Neural cell (in vitro differentiated cells): ENCODE data around the gene SESN2.

ENCODE experiments used
- CTCF ChIP-seq: fragments of 450-650 bp; IDR thresholded peaks from 2 replicates; pipeline ENCODE4 v1.5.1; 2014; ENCODE audit warnings: antibody characterized with exemption, mild to moderate bottlenecking, moderate library complexity; ENCODE audit not compliant: poor library complexity, severe bottlenecking
- EP300 ChIP-seq: fragments of 450-650 bp; conservative IDR thresholded peaks from 2 replicates; pipeline ENCODE4 v1.6.1; 2014; ENCODE audit warnings: antibody characterized with exemption, mild to moderate bottlenecking, moderate library complexity; ENCODE audit not compliant: poor library complexity, severe bottlenecking
- MXI1 ChIP-seq: fragments of 450-650 bp; conservative IDR thresholded peaks from 2 replicates; pipeline ENCODE4 v1.6.1; 2014; ENCODE audit warnings: antibody characterized with exemption, mild to moderate bottlenecking; ENCODE audit not compliant: poor library complexity, severe bottlenecking
- POLR2AphosphoS5 ChIP-seq: IDR thresholded peaks from 2 replicates; pipeline ENCODE4 v1.6.1; 2012
- REST ChIP-seq: IDR thresholded peaks from 2 replicates; pipeline ENCODE4 v1.6.1; 2012; ENCODE audit warnings: borderline replicate concordance
- TAF1 ChIP-seq: IDR thresholded peaks from 2 replicates; pipeline ENCODE4 v1.6.1; 2012; ENCODE audit warnings: low read depth

- TF ChIP-seq TAF1 = no peak
- TF ChIP-seq MXI1 = no peak
- no peak for TF ChIP-seq CTCF
- no peak for TF ChIP-seq REST
- TF ChIP-seq EP300 = no peak
- no peak for TF ChIP-seq POLR2AphosphoS5
These were observed 7.6 kb downstream of the SESN2 start for GRCh38 chr1:28266920-28267322.
